WTC11 (cell line): Measurements from ENCODE around the gene NPHS1.

Experiments
- ETV6 ChIP-seq: sonication (generic); formaldehyde crosslinking; IDR thresholded peaks from 2 replicates; pipeline ENCODE4 v1.8.1; 2022; ENCODE audit warnings: mild to moderate bottlenecking, missing genetic modification reagents
- NR1H2 ChIP-seq: sonication (generic); formaldehyde crosslinking; IDR thresholded peaks from 2 replicates; pipeline ENCODE4 v1.9.0; 2021; ENCODE audit warnings: mild to moderate bottlenecking, moderate library complexity, missing genetic modification reagents
- TF ChIP-seq, protein P1 (sequence below): fragments of 200-600 bp; IDR thresholded peaks from 2 replicates; pipeline ENCODE4 v1.8.0; 2022; ENCODE audit warnings: antibody characterized with exemption

DNA sequence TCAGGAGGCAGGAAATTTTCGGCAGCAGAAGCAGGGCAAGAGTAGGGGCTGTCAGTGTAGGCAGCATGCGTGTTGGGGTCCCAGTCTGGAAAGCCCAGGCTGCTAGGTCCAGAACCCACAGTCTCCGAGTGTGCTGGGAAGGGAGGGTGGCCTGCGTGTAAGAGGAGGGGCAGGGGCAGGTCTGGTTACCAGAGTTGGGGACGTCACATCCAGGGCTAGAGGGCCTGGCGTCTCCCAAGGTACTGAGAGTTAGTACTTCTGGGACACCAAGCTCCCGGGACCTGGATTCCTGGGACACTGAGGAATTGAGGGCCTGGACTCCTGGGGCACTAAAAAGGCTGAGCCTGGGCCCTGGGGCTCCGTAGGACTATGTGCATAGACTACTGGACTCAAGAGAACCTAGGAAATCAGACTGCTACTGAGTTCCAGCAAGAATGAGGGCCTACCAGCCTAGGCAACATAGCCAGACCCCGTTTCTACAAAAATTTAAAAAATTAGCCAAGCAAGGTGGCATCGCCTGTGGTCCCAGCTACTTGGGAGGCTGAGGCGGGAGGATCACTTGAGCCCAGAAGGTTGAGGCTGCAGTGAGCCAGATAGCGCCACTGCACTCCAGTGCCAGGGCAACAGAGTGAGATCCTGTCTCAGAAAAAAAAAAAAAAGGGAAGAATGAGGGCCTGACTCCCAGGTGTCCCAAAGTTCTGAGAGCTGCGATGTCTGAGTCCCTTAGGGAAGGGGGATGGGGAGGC lies 45.6 kb upstream of the NPHS1 start:
- TF ChIP-seq, protein P1, sequence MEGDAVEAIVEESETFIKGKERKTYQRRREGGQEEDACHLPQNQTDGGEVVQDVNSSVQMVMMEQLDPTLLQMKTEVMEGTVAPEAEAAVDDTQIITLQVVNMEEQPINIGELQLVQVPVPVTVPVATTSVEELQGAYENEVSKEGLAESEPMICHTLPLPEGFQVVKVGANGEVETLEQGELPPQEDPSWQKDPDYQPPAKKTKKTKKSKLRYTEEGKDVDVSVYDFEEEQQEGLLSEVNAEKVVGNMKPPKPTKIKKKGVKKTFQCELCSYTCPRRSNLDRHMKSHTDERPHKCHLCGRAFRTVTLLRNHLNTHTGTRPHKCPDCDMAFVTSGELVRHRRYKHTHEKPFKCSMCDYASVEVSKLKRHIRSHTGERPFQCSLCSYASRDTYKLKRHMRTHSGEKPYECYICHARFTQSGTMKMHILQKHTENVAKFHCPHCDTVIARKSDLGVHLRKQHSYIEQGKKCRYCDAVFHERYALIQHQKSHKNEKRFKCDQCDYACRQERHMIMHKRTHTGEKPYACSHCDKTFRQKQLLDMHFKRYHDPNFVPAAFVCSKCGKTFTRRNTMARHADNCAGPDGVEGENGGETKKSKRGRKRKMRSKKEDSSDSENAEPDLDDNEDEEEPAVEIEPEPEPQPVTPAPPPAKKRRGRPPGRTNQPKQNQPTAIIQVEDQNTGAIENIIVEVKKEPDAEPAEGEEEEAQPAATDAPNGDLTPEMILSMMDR: no peak
- no peak for TF ChIP-seq ETV6 (CRISPR knock-in tag)
- TF ChIP-seq NR1H2 (CRISPR knock-in tag): no peak
